Left lobe of liver (tissue), 2 donors: ENCODE measurements around the gene PDE11A. TPM values are rescaled to one million over a fixed set of nuclear protein-coding genes. Genes with fewer than 3 reads are reported as not detected.
"Not testable (repeated sequence)": the region's sequence is repeated elsewhere in the genome, so short reads cannot be mapped to it uniquely, and the experiment has no call there.

Experiments used
- ATAC-seq: fragments of 200-7000 bp; cut with Tn5 transposase; one replicate; pipeline ENCODE4 v1.9.1; 2020; ENCODE audit warnings: mild to moderate bottlenecking, moderate library complexity
- DNase-seq: peaks from one replicate; pipeline ENCODE4 v3.0.0-alpha.2; 2020; ENCODE audit warnings: low spot score
- total RNA-seq: library from RNA; stranded (reverse); gene quantifications from one replicate; pipeline ENCODE4 v1.2.1, GENCODE V29; 2021
- donor health status: DM: no; HTN: no; CAD: no; lungs with moderate emphysema.
- donor health status: DM: no; HTN: yes; CAD: no.

PDE11A gene
- total RNA-seq = 3.9 TPM

- ATAC-seq (peak; percentile 96), DNase-seq (peak; percentile 95)
Measured at GRCh38 chr2:178072383-178073301, at the start of gene PDE11A. Gene PDE11A, minus strand, starts transcription at chr2:178072777. Its CDS starts 340 bp downstream, at chr2:178072437.

- DNase-seq (no peak), ATAC-seq (no peak)
Measured at GRCh38 chr2:178119179-178119922, 46.8 kb upstream of the PDE11A start.

DNA sequence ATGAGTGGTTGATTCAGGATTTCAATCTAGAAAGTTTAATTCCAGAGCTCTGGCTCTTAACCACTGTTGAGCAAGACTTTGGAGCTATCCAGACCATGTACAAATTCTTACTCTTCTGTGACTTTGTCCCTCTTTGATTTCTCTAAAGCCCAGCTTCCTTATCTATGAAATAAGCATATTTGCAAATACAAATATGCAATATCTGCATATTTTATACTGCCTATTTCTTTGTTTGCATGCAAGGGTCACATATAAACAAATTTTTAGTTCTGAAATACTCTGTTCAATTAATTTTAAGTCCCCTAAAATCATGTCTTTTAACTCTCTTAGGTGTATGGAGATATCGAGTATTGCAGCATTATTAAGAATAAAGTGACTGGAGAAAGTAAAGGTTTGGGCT is 45.1 kb upstream of the PDE11A start:
- DNase-seq = no peak
- peak; percentile 34 for ATAC-seq

DNA sequence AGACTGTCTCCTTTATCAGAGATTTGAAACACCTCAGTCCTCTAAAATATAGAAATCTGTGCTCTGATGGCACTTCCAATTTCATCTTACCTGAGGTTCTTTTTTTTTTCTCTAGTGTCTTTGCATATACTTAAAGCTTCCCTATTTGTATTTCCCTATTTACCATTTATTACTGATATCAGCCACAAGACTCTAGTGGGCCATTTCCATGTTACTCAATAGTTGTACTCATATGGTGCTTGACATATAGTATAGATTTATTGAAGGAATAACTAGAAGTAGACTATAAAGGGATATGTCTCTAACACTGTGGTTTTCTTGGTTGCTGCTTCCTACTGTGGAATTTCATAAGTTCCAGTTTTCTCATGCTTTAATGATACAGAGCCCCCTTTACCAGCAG is 42.7 kb upstream of the PDE11A start:
- ATAC-seq = no peak

GRCh38 chr2:178114462-178114861 is 41.9 kb upstream of the PDE11A start:
- ATAC-seq (no peak), DNase-seq (no peak)

More for the DNA sequence above, 42.7 kb upstream of the PDE11A start:
- no peak for DNase-seq

GRCh38 chr2:178112202-178113152 is 39.9 kb upstream of the PDE11A start, which contains the start of gene RBM45:
Gene RBM45, plus strand, starts transcription at chr2:178112437. Its CDS starts 110 bp downstream, at chr2:178112547.
- ATAC-seq = peak; percentile 98
- DNase-seq = peak; percentile 95

DNA sequence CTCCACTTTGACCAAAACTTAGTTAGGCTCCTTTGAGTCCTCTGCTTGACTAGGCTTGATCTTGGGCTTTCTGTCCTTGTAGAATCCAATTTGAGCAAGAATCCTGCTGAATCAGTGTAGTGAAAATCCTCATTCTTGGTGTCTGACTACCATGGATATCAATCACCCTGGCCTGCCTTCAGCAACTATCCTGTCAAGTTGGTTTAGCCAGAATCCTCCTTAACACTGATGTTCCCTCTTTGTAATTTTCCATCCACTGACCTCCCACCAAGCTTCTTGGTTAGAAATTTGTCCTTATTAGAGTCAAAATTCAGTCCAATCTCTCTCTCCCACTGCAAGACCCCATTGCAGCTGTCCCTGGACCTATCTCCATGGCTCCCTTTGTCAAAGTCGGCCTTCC is 39.2 kb upstream of the PDE11A start:
- DNase-seq = no peak
- ATAC-seq = no peak

- ATAC-seq = no peak
- DNase-seq = no peak
Measured at GRCh38 chr2:178110681-178111080, 38.1 kb upstream of the PDE11A start.

- ATAC-seq (peak; percentile 16), DNase-seq (no peak)
Measured at GRCh38 chr2:178109813-178110212, 37.2 kb upstream of the PDE11A start.

DNA sequence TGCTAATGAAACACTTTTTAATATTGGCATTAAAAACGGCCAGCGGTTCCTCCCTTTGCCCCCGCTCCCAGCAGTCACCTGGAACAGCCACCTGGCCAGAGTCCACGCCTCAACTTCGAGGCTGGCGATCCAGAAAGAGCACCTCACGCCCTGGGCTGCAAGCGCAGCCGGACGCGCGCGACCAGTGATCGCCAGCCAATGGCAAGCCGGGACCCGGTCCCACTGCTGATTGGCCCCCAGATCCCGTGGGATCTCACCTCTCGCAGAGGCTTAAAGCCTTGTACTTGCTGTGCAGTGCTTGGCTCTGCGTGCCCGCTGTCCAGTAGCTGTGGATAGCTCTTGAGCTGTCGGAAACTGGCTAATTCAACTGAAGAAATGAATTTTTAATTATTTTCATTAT is 35.6 kb upstream of the PDE11A start:
- no peak for DNase-seq
- ATAC-seq = no peak

GRCh38 chr2:178106053-178106452 is 33.5 kb upstream of the PDE11A start:
- DNase-seq (no peak), ATAC-seq (no peak)

- no peak for ATAC-seq
Measured at GRCh38 chr2:178105566-178105965, 33.0 kb upstream of the PDE11A start.

DNA sequence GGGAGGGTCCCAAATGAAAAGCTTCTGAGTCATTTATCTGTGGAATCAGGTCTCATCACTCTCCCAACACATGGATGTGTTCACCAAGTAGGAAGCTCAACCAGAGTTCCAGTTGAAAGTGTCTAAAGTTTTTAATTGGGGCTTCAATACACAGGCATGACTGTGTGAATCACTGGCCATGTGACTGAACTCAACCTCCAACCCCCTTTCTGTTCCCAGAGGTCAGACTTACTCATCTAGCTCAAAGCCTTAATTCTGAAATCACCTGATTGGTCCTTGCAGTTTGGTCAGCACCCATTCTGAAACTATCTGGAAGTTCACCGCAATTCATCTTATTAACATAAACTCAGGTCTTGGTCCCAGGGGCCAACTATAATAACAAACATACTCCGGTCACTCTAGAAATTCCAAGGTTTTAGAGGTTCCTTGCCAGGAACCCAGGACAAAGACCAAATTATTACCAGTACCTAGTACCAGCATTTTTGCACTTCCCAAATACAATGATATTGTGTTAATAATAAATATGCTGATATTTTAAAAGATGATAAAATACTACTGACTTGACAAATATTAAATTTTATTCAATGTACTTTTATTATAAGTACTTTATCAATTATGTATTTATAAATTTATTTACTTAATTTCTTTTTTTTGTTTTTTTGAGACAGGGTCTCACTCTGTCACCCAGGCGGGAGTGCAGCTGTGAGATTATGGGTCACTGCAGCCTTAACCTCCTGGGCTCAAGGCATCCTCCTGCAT is 28.9 kb upstream of the PDE11A start:
- ATAC-seq (no peak), DNase-seq (no peak)

More at GRCh38 chr2:178105566-178105965, 33.0 kb upstream of the PDE11A start:
- no peak for DNase-seq

DNA sequence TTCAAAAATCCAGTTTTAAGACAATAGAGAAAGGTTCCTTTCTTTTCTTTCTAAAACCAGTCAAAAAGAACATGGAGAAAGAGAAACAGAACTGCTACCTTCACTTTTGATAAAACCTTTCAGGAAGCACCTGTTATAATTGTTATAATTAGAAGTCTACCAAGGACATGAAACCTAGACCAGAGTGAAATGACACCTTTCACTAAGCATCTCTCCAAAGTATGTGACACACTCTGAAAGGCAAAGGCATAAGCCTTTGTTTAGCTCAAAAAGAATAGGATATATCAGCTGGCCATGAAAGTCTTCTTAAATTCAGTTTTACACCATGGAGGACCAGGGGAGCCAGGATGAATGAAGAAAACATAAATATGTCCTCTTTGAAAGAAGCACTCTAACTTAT is 20.9 kb upstream of the PDE11A start:
- no peak for DNase-seq
- ATAC-seq = no peak

- no peak for ATAC-seq
Measured at GRCh38 chr2:178088774-178089270, 16.2 kb upstream of the PDE11A start.

DNA sequence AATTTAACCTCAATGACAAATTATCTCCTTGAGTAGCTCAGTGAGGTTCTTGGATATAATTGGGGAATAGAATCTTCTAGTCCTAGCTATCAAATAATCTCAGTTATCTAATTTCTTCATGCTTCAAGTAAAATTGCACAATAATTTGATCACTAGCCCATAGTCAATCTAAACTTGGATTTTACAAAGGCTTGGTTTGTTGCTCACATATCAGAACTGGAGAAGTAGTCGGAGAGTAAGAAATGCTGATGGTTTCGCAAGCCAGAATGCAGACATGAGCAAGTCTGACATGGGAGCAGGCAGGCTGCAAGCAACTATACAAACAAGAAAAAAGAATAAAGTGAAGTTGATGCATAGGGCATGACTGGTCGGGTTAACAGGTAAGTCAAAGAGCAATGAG is 11.7 kb upstream of the PDE11A start:
- ATAC-seq = no peak
- DNase-seq = no peak

More at GRCh38 chr2:178088774-178089270, 16.2 kb upstream of the PDE11A start:
- DNase-seq = no peak

GRCh38 chr2:178082408-178083045 is 9.9 kb upstream of the PDE11A start:
- no peak for DNase-seq
- no peak for ATAC-seq

DNA sequence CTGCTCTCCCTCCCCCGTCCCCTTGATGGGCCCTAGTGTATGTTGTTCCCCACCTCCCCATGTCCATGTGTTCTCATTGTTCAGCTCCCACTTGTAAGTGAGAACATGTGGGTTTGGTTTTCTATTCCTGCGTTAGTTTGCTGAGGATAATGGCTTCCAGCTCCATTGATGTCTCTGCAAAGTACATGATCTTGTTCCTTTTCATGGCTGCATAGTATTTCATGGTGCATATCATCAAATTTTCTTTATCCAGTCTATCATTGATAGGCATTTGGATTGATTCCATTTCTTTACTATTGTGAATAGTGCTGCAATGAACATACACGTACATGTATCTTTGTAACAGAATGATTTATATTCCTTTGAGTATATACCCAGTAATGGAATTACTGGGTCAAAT is 6.7 kb upstream of the PDE11A start:
- DNase-seq, ATAC-seq: not testable (repeated sequence)

- ATAC-seq (no peak), DNase-seq (no peak)
Measured at GRCh38 chr2:178076130-178076529, 3.6 kb upstream of the PDE11A start.
